ENCODE results near the gene REXO1. TPM values are rescaled to one million over a fixed set of nuclear protein-coding genes. Genes with fewer than 3 reads are reported as not detected.
"Not testable (repeated sequence)": the region's sequence is repeated elsewhere in the genome, so short reads cannot be mapped to it uniquely, and the experiment has no call there.

REXO1 gene
- total and polyA plus RNA-seq, 8 donors = 16.9 to 30.8 (median 24.4) TPM

DNA sequence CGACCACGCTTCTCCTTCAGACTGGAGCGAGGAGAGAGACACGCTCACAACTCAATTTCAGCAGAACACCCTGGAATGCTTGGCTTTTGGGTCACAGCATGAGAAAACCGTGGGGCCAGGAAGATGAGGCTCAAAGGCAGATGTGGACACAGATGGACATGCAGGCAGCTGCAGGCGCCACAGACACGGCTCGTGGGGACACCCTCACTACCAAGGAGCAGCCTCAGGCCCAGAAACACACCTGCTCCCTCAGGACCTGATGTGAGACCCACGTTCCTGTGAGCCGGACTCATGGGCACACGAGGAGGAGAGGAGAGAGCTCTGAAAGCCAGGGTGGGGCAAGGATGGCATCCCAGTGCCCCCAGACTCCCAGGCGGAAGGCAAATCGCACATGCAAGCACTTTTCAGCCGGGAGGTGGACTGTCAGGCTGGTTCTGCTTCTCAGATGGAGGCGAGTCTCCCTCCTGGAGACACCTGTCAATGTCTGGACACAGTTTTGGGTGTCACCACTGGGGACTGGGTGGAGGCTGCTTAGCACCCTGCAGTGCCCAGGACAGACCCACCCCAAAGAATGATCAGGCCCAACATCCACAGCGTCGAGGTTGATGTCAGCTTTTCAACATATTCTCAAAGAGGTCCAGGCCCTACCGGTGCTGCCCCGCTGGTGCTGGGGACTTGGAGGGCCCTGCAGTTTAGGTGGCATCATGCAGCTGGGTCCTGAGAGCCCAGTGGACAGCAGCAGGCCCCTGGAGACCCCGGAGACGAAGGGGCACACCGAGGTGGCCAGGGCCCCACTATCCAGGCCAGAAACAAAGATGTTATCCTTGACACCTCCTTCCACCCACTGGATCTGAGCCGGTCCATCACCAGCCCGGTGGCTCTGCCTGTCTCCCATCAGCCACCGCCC lies 34.8 kb upstream of the REXO1 start:
- no peaks in the 10 kb centered on the region for H3K27me3 ChIP-seq
- H3K27ac ChIP-seq = peak overlapping the region; percentile 70 to 92
- no peaks in the 10 kb centered on the region for H3K9me3 ChIP-seq
- ATAC-seq = no peak
- intact Hi-C loops (cut with DNase I) = no loop called here
- TF ChIP-seq, protein P1, sequence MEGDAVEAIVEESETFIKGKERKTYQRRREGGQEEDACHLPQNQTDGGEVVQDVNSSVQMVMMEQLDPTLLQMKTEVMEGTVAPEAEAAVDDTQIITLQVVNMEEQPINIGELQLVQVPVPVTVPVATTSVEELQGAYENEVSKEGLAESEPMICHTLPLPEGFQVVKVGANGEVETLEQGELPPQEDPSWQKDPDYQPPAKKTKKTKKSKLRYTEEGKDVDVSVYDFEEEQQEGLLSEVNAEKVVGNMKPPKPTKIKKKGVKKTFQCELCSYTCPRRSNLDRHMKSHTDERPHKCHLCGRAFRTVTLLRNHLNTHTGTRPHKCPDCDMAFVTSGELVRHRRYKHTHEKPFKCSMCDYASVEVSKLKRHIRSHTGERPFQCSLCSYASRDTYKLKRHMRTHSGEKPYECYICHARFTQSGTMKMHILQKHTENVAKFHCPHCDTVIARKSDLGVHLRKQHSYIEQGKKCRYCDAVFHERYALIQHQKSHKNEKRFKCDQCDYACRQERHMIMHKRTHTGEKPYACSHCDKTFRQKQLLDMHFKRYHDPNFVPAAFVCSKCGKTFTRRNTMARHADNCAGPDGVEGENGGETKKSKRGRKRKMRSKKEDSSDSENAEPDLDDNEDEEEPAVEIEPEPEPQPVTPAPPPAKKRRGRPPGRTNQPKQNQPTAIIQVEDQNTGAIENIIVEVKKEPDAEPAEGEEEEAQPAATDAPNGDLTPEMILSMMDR (IDR thresholded peaks at IDR 0.05) = no peak
- peaks cover 14 to 51% of the 10 kb centered on the region in 2 donors for H3K4me1 ChIP-seq
- H3K4me3 ChIP-seq = peak overlapping the region in 1 of 2 donors; percentile 86
- H3K36me3 ChIP-seq = peaks cover 0 to 23% of the 10 kb centered on the region in 2 donors
- DNase-seq = no peak

DNA sequence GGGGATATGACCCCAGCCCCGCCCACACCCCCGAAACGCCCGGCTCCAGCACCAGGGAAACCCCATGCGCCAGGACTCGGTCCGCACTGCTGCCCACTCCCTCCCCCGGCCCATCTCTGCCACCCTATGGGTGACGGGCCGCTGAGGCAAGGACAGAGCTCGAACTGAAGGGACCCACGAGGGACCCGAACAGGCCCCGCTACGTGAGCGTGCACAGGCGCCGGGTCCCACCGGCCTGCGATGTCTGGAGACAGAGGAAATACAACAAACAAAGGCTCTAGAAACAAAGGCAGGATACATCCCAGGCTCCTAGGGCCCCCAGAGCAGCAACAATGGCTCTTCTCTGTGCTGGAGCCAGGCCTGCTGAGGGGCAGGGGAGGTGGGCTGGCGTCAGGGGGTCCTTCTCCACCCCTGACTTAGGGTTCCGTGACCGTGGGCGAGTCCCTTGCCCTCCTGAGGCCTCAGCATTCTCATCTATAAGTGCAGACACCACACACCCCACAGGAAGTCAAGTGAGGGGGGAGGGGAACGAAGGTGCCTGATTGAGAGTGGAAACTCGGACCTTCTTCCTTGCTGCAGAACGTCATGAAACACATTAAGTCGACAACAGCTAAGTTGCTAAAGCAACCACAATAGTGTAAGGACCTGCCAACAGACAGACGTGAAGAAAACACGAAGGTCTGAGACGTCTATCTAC lies 34.0 kb upstream of the REXO1 start:
- ATAC-seq (no peak), DNase-seq (no peak)
- intact Hi-C loops (cut with DNase I) = no loop called here
- H3K4me3 ChIP-seq = peak overlapping the region in 1 of 2 donors; percentile 86
- H3K27me3 ChIP-seq = no peaks in the 10 kb centered on the region
- H3K36me3 ChIP-seq = peaks cover 0 to 23% of the 10 kb centered on the region in 2 donors
- H3K9me3 ChIP-seq = no peaks in the 10 kb centered on the region
- H3K4me1 ChIP-seq = peaks cover 14 to 51% of the 10 kb centered on the region in 2 donors
- H3K27ac ChIP-seq = peak overlapping the region; percentile 70 to 92
- TF ChIP-seq, protein P1 (IDR thresholded peaks at IDR 0.05) = no peak

DNA sequence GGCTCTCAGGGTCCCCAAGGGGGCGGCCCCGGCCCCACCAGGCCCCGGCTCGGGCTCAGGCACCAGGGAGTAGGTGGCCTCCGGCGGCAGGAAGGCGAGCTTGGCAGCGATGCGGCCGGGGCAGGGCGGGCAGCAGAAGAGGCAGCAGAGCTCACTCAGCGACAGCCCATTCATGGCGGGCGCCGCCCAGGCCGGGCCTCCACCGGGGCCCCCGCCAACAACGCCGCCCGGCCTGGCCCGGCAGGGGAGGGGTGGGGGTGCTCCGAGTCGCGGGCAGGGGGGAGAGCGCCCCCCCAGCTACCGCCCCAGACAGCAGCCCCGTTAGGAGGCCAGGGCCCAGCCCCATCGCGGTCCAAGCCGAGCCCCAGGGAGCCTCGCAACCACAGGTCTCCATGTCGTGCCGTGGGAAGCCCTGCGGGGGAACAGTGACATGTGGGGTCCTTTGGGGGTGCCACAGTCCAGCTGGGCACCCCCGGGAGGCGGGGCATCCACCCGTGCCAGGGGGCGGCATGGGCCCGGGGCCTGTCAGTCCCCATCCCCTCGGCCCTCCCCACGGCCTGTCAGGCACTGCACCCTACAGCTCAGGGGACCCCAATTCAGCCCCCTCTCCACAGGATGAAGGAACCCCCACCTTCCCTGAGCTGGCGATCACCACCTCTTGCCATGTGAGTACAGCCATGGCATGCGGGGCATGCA lies 33.3 kb upstream of the REXO1 start:
- H3K9me3 ChIP-seq; H3K27me3 ChIP-seq; DNase-seq; ATAC-seq; intact Hi-C loops (cut with DNase I): not testable (repeated sequence)
- Histone ChIP-seq H3K27ac (peak overlapping the region; percentile 70 to 92), H3K4me1 (peaks cover 16 to 54% of the 10 kb centered on the region in 2 donors), H3K36me3 (peaks cover 0 to 23% of the 10 kb centered on the region in 2 donors), H3K4me3 (peak overlapping the region in 1 of 2 donors; percentile 86)

DNA sequence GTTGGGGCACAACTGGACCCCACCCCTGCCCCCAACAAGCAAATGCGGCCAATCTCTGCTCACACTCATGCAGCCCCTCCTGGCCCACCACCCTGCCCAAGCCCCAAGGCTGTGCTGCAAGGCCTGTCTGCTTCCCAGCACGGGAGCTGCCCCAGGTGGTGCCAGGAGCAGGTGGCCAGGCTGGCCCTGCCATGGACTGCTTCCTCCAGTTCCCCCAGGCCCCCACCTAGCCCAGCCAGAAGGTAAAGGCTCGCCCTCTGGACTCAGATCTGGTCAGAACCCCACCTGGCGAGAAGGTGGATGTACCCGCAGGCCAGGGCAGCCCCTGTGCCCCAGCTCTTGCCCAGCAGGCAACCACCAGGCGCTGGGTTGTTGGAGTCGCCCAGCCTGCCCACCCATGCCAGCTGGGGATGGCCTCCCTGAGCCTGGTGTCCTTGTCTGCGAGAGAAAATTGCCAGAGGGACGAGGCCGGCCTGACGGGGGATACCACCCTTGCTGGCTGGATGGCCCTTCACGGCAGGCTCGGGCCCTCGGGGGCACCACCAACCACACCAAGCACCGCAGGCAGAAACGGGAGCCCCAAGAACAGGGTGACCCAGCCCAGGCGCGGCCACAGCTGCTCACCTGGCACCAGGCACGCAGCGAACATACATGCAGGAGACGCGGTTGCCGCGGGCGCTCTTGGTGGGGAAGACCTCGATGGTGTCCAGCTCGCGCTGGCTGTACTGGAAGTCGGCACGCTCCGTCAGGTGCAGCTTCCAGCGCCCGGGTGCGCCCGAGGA lies 32.5 kb upstream of the REXO1 start:
- no peak for ATAC-seq
- TF ChIP-seq, protein P1 (IDR thresholded peaks at IDR 0.05) = no peak
- H3K9me3 ChIP-seq = no peaks in the 10 kb centered on the region
- no peaks in the 10 kb centered on the region for H3K27me3 ChIP-seq
- H3K27ac ChIP-seq = peak overlapping the region; percentile 19 to 65
- peaks cover 21 to 58% of the 10 kb centered on the region in 2 donors for H3K4me1 ChIP-seq
- peak overlapping the region in 1 of 2 donors; percentile 86 for H3K4me3 ChIP-seq
- no peak for DNase-seq
- intact Hi-C loops (cut with DNase I) = no loop called here
- peaks cover 0 to 23% of the 10 kb centered on the region in 2 donors for H3K36me3 ChIP-seq

DNA sequence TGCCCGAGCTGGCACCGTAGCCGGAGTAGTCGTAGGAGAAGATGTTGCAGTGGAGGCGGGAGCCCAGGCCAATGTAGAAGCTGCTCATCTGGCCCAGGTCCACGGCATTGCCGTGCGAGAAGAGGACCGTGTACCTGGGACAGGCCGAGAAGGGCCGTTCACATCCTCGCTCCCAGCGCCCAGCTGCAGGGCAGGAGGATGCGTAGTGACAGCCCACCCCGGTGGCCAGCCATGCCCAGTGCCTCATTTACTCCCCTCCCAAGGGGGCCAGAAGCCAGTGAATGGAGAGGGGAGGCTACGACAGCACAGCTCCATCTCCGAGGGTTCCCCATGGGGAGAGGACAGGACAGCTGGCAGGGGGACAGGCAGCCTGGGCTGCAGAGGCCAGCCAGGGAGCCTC lies 31.7 kb upstream of the REXO1 start:
- peaks cover 0 to 23% of the 10 kb centered on the region in 2 donors for H3K36me3 ChIP-seq
- H3K9me3 ChIP-seq; DNase-seq; H3K27ac ChIP-seq; H3K4me3 ChIP-seq; H3K27me3 ChIP-seq; intact Hi-C loops (cut with DNase I); ATAC-seq: not testable (repeated sequence)
- H3K4me1 ChIP-seq = peaks cover 21 to 55% of the 10 kb centered on the region in 2 donors

DNA sequence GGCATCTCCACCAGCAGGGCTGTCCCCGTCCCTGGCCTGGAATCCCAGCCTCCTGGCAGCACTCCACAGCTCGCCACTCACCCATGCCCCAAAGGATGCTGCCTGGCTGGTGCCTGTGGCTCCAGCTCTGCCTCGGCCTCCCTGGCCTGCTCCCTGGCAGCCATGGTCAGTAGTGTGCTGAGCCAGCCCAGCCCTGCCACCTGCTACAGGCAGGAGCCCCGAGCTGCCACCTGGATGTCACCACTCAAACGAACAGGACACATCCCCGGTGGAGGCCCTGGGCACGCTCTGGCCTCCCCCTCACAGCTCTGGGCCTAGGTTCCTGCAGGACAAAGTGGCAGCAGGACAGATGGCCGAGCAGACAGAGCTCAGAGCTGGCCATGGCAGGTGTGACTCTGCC lies 30.3 kb upstream of the REXO1 start:
- peaks cover 0 to 27% of the 10 kb centered on the region in 2 donors for H3K36me3 ChIP-seq
- H3K27ac ChIP-seq; DNase-seq; H3K27me3 ChIP-seq; intact Hi-C loops (cut with DNase I); H3K9me3 ChIP-seq; H3K4me3 ChIP-seq; ATAC-seq: not testable (repeated sequence)
- peaks cover 22 to 59% of the 10 kb centered on the region in 2 donors for H3K4me1 ChIP-seq

DNA sequence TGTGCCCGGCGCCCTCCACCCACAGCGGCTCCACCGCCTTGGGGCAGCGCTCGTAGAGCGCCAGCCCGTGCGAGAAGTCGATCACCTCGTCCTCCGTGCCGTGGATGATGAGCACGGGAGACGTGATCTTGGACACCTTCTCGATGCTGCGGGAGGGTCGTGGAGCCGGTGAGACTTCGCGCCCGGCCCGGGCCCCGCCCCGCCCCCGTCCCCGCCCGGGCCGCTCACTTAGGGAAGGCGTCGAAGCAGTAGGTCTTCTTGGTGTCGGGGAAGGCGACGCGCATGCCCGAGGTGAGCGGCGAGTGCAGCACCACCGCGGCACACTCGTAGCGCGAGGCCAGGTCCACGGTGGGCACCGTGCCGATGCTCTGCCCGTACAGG lies 29.0 kb upstream of the REXO1 start:
- peaks cover 26 to 59% of the 10 kb centered on the region in 2 donors for H3K4me1 ChIP-seq
- H3K4me3 ChIP-seq = not testable (repeated sequence)

DNA sequence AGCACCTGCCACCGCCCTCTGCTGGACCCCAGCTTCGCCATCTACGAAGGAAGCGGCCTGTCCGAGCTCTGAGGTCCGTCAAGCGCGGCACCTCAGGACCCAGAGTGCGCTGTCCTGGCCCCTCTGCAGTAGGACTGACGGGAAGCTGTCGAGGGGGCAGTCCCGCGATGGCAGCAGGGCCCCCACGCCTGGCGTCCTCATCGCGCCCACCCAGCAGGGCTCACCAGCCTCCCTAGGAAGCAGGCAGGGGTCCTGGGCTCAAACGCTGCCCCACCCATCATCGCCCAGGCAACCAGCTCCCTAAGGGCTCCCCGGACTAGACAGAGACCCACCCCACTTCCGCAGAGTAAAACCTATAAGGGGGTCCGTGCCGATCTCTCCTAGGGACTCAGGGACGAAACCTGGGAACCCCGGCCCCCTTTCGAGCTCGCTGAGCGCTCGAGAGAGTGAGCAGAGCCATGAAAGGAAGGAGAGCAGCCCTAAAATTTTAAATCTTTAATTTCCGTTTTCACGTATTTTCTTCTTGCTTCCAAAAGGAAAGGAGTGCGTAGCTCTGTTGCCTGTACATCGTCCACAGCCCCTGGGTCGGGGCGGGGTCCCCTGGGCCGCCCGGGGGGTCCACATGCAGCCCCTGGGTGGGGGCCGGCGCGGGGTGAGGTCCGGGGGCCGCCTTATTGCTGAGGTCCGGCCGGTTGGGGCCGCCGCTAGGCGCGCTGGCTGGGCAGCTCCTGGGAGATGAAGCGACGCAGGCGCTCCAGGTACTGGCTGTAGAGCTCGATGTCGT lies 28.4 kb upstream of the REXO1 start:
- H3K9me3 ChIP-seq; H3K27me3 ChIP-seq; DNase-seq; intact Hi-C loops (cut with DNase I): not testable (repeated sequence)
- Histone ChIP-seq H3K4me3 (peak overlapping the region; percentile 99 to 100), H3K4me1 (peaks cover 26 to 59% of the 10 kb centered on the region in 2 donors), H3K27ac (peak overlapping the region; percentile 94 to 97), H3K36me3 (peaks cover 0 to 46% of the 10 kb centered on the region in 2 donors)
- peak; percentile 14 for ATAC-seq

More for the DNA sequence above, 29.0 kb upstream of the REXO1 start:
- H3K27me3 ChIP-seq; H3K27ac ChIP-seq; intact Hi-C loops (cut with DNase I); H3K9me3 ChIP-seq; DNase-seq: not testable (repeated sequence)
- peak; percentile 4 for ATAC-seq
- H3K36me3 ChIP-seq = peaks cover 0 to 40% of the 10 kb centered on the region in 2 donors

Data from left lung (tissue), 10 donors.